Stimulated activated CD4-positive, alpha-beta T cell treated with anti-CD3 and anti-CD28 coated beads, Interleukin-4, amount 100 ng/mL, for 24 hours (primary cell): ENCODE results near the gene PI4KA.
"Not testable (repeated sequence)": the region's sequence is repeated elsewhere in the genome, so short reads cannot be mapped to it uniquely, and the experiment has no call there.

Experiments
- DNase-seq: peaks from one replicate; pipeline ENCODE4 v3.0.0-alpha.2; 2020

The PI4KA gene

GRCh38 chr22:20858615-20859416 lies at the start of gene PI4KA, which contains the start of gene SNAP29:
TSS of gene PI4KA (minus strand) at chr22:20858811. CDS start at chr22:20858725, 86 bp downstream.
TSS of gene SNAP29 (plus strand) at chr22:20859007. CDS start at chr22:20859111, 104 bp downstream.
- peak; percentile 98 for DNase-seq

- DNase-seq: no peak
Observed at GRCh38 chr22:20906387-20906767, 47.8 kb upstream of the PI4KA start.

- no peak for DNase-seq
Observed at GRCh38 chr22:20905415-20906386, 47.1 kb upstream of the PI4KA start.

- DNase-seq: no peak
Observed at GRCh38 chr22:20904980-20905355, 46.4 kb upstream of the PI4KA start.

- DNase-seq: no peak
Observed at GRCh38 chr22:20904008-20904979, 45.7 kb upstream of the PI4KA start.

- DNase-seq: no peak
Observed at GRCh38 chr22:20903093-20903492, 44.5 kb upstream of the PI4KA start.

GRCh38 chr22:20901093-20902033 lies 42.8 kb upstream of the PI4KA start:
- not testable (repeated sequence) for DNase-seq

GRCh38 chr22:20899827-20900423 lies 41.3 kb upstream of the PI4KA start:
- DNase-seq: no peak

- not testable (repeated sequence) for DNase-seq
Observed at GRCh38 chr22:20897737-20898136, 39.1 kb upstream of the PI4KA start.

GRCh38 chr22:20890975-20891374 lies 32.4 kb upstream of the PI4KA start:
- DNase-seq: no peak

GRCh38 chr22:20889904-20890540 lies 31.4 kb upstream of the PI4KA start:
- no peak for DNase-seq

GRCh38 chr22:20889025-20889704 lies 30.6 kb upstream of the PI4KA start:
- DNase-seq: no peak

- no peak for DNase-seq
Observed at GRCh38 chr22:20887375-20887774, 28.8 kb upstream of the PI4KA start.

- DNase-seq: peak; percentile 36
Observed at GRCh38 chr22:20885557-20886323, 27.1 kb upstream of the PI4KA start.

GRCh38 chr22:20885017-20885556 lies 26.5 kb upstream of the PI4KA start:
- DNase-seq: no peak

GRCh38 chr22:20884454-20884853 lies 25.8 kb upstream of the PI4KA start:
- DNase-seq: no peak

GRCh38 chr22:20882855-20883254 lies 24.2 kb upstream of the PI4KA start:
- no peak for DNase-seq
